Hepatocyte (in vitro differentiated cells): ENCODE measurements around the gene FAM131C. TPM values are rescaled to one million over a fixed set of nuclear protein-coding genes. Genes with fewer than 3 reads are reported as not detected.

ENCODE experiments used
- DNase-seq: peaks from one replicate; pipeline ENCODE4 v3.0.0-alpha.2; 2016; ENCODE audit warnings: low spot score
- H2AFZ ChIP-seq: fragments of 200-600 bp; sonication (generic); 2 replicates; pipeline ENCODE4 v1.6.0; 2016; ENCODE audit warnings: antibody characterized with exemption, mild to moderate bottlenecking
- H3K27ac ChIP-seq: fragments of 200-600 bp; sonication (generic); 2 replicates; pipeline ENCODE4 v1.5.1; 2016; ENCODE audit warnings: mild to moderate bottlenecking
- H3K27me3 ChIP-seq: fragments of 200-600 bp; sonication (generic); 2 replicates; pipeline ENCODE4 v1.6.1; 2016
- H3K36me3 ChIP-seq: fragments of 200-600 bp; sonication (generic); replicated peaks from 2 replicates; pipeline ENCODE4 v1.5.1; 2016; ENCODE audit warnings: low read depth; ENCODE audit not compliant: insufficient read depth
- H3K4me1 ChIP-seq: fragments of 200-600 bp; sonication (generic); 2 replicates; pipeline ENCODE4 v1.5.1; 2016; ENCODE audit warnings: mild to moderate bottlenecking, moderate library complexity; ENCODE audit not compliant: insufficient read depth
- H3K4me2 ChIP-seq: fragments of 200-600 bp; sonication (generic); 2 replicates; pipeline ENCODE4 v1.6.0; 2016
- H3K4me3 ChIP-seq: fragments of 200-600 bp; sonication (generic); 2 replicates; pipeline ENCODE4 v1.5.1; 2016; ENCODE audit warnings: mild to moderate bottlenecking
- H3K79me2 ChIP-seq: fragments of 200-600 bp; sonication (generic); 2 replicates; pipeline ENCODE4 v1.6.0; 2017; ENCODE audit warnings: mild to moderate bottlenecking
- H3K9me2 ChIP-seq: fragments of 200-600 bp; sonication (generic); replicated peaks from 2 replicates; pipeline ENCODE4 v1.6.0; 2017; ENCODE audit warnings: mild to moderate bottlenecking; ENCODE audit not compliant: insufficient read depth
- H3K9me3 ChIP-seq: fragments of 200-600 bp; sonication (generic); 2 replicates; pipeline ENCODE4 v1.5.1; 2016; ENCODE audit warnings: low read depth, mild to moderate bottlenecking
- H4K20me1 ChIP-seq: fragments of 200-600 bp; sonication (generic); 2 replicates; pipeline ENCODE4 v1.6.0; 2016; ENCODE audit warnings: mild to moderate bottlenecking; ENCODE audit not compliant: insufficient read depth, poor library complexity, severe bottlenecking
- EZH2 ChIP-seq: fragments of 200-600 bp; sonication (generic); IDR thresholded peaks from 2 replicates; pipeline ENCODE4 v1.6.1; 2016; ENCODE audit warnings: antibody characterized with exemption, mild to moderate bottlenecking, borderline replicate concordance
- EZH2phosphoT487 ChIP-seq: fragments of 200-600 bp; sonication (generic); IDR thresholded peaks from one replicate; pipeline ENCODE4 v1.6.1; 2018; ENCODE audit warnings: antibody characterized with exemption, mild to moderate bottlenecking, low read depth, moderate library complexity; ENCODE audit not compliant: unreplicated experiment, severe bottlenecking
- WGBS: methylation state at CpG from one replicate; pipeline ENCODE4 v1.1.6; 2016; ENCODE audit warnings: low lambda C conversion rate; ENCODE audit errors: missing lambda C conversion rate; 5-methylcytosine and 5-hydroxymethylcytosine counted together
- polyA plus RNA-seq: library from polyadenylated mRNA; unstranded; fragments of >200 nt; fragmentation: Nextera tagmentation; extraction: Ambion mirVana; gene quantifications from 2 replicates; pipeline ENCODE4 v1.2.1, GENCODE V29; 2016
- total RNA-seq: library from RNA; depleted of rRNA; stranded (reverse); fragments of >200 nt; gene quantifications from 2 replicates; pipeline ENCODE4 v1.2.3, GENCODE V29; 2014
- TF ChIP-seq, protein P1 (sequence below): fragments of 200-600 bp; sonication (generic); IDR thresholded peaks from 2 replicates; pipeline ENCODE4 v1.5.1; 2016; ENCODE audit warnings: antibody characterized with exemption, mild to moderate bottlenecking; ENCODE audit not compliant: poor library complexity

FAM131C gene
- total and polyA plus RNA-seq, 2 experiments from 2014 or later, result 3.5 to 7.5 TPM

DNA sequence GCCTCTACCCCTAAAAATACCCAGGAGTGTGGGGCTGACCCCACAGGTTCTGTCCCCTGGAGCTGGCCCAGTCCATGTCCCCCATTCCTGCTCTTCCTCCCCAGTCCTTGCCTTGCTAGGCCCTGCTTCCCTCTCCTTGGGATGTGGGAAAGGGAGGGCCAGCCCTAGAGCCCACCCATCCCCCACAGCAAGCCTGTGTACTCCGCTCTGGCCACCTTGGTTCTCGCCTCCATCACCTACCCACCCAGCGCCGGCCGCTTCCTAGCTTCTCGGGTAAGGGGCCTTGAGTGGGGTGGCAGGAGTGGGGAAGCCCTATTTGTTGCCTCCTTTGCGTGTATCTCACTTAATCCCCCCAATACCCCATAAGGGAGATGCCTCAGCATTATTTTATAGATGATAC, 23.1 kb downstream of the FAM131C start:
- Histone ChIP-seq H3K4me3 (no peak overlapping the region), H3K4me2 (no peak overlapping the region), H3K27ac (no peak overlapping the region), H4K20me1 (no peaks in the 10 kb centered on the region), H3K36me3 (no peaks in the 10 kb centered on the region), H3K9me3 (no peaks in the 10 kb centered on the region), H3K9me2 (no peaks in the 10 kb centered on the region), H3K4me1 (peaks cover 7% of the 10 kb centered on the region), H2AFZ (no peak overlapping the region), H3K27me3 (no peaks in the 10 kb centered on the region), H3K79me2 (no peaks in the 10 kb centered on the region)
- DNase-seq, result no peak
- WGBS, result 89% methylated on average over 7 of the region's 7 CpGs
- TF ChIP-seq EZH2 (no peak), EZH2phosphoT487 (no peak)
- TF ChIP-seq, protein P1, sequence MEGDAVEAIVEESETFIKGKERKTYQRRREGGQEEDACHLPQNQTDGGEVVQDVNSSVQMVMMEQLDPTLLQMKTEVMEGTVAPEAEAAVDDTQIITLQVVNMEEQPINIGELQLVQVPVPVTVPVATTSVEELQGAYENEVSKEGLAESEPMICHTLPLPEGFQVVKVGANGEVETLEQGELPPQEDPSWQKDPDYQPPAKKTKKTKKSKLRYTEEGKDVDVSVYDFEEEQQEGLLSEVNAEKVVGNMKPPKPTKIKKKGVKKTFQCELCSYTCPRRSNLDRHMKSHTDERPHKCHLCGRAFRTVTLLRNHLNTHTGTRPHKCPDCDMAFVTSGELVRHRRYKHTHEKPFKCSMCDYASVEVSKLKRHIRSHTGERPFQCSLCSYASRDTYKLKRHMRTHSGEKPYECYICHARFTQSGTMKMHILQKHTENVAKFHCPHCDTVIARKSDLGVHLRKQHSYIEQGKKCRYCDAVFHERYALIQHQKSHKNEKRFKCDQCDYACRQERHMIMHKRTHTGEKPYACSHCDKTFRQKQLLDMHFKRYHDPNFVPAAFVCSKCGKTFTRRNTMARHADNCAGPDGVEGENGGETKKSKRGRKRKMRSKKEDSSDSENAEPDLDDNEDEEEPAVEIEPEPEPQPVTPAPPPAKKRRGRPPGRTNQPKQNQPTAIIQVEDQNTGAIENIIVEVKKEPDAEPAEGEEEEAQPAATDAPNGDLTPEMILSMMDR, result no peak

DNA sequence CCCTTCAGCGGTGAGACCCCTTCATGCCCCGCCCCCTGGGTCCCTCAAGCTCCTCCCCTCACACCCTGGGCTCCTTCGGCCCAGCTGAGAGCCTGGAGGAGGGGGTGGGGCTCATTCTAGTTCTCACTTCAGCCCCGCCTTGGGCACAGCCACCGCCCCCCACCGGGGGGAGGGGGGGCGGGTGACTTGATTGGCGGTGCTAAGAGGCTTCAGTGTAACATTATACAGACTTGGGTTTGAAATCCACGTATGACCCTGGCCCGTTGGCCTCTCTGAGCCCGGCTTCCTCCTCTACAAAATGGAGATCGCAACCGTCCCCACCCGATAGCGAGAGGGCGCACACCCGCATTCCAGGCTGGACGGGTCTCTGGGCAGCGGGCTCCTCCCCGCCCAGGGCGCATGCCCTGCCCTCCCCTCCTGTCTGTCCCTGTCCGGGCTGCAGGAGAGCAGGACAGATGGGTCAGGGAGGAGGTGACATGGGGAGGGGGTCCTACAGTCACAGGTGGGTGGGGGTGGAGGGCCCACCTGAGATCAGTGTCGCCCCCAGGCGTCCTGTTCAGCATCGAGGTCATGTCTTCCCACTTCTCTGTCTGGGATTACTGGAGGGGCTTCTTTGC, 24.8 kb downstream of the FAM131C start:
- Histone ChIP-seq H3K4me3 (peak overlapping the region; percentile 26), H4K20me1 (no peaks in the 10 kb centered on the region), H3K79me2 (no peaks in the 10 kb centered on the region), H3K9me3 (no peaks in the 10 kb centered on the region), H2AFZ (peak overlapping the region; percentile 81), H3K27me3 (no peaks in the 10 kb centered on the region), H3K36me3 (no peaks in the 10 kb centered on the region), H3K4me1 (peaks cover 7% of the 10 kb centered on the region), H3K4me2 (peak overlapping the region; percentile 85), H3K27ac (peak overlapping the region; percentile 24), H3K9me2 (no peaks in the 10 kb centered on the region)
- TF ChIP-seq EZH2phosphoT487, result no peak
- TF ChIP-seq, protein P1, result peak; percentile 30
- no peak for TF ChIP-seq EZH2
- WGBS, result under 1% methylated on average over 15 of the region's 25 CpGs
- peak; percentile 88 for DNase-seq

DNA sequence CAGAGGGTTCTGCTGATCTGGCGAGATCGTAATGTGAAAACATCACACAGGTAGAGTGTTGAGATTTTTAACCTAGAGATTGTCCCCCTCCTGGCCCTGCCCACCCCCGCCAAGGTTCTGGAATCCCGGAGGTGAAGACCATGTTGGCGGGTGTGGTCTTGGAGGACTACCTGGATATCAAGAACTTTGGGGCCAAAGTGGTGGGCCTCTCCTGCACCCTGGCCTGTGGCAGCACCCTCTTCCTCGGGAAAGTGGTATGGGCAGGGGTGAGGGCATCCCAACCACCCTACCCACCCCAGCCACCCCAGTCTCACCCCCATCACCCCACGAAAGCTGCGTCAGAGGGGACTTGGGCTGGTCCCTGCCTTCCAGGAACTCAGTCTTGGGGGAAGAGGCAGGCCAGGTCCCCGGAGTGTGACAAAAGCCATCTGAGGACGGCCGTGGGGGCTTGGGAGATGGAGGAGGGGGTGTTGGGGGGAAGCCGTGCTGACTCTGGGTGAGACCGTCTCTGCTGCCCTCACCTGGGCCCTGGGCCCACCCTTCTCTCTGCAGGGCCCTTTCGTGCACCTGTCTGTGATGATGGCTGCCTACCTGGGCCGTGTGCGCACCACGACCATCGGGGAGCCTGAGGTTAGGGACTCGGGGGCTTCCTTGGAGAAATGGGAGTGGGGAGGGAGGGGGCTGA, 25.5 kb downstream of the FAM131C start:
- H3K4me3 ChIP-seq, result no peak overlapping the region
- H3K4me1 ChIP-seq, result peaks cover 7% of the 10 kb centered on the region
- peak overlapping the region; percentile 85 for H3K4me2 ChIP-seq
- no peaks in the 10 kb centered on the region for H3K9me3 ChIP-seq
- DNase-seq, result no peak
- H3K36me3 ChIP-seq, result no peaks in the 10 kb centered on the region
- no peak overlapping the region for H3K27ac ChIP-seq
- no peaks in the 10 kb centered on the region for H4K20me1 ChIP-seq
- TF ChIP-seq EZH2, result no peak
- TF ChIP-seq, protein P1, result no peak
- no peak for TF ChIP-seq EZH2phosphoT487
- H3K27me3 ChIP-seq, result no peaks in the 10 kb centered on the region
- no peak overlapping the region for H2AFZ ChIP-seq
- WGBS, result 92% methylated on average over 11 of the region's 19 CpGs
- no peaks in the 10 kb centered on the region for H3K9me2 ChIP-seq
- no peaks in the 10 kb centered on the region for H3K79me2 ChIP-seq
